HG03095 (cell line): ENCODE measurements around the gene CLPSL1.
"Not testable (repeated sequence)": the region's sequence is repeated elsewhere in the genome, so short reads cannot be mapped to it uniquely, and the experiment has no call there.

Source experiments
- ATAC-seq: cut with Tn5 transposase; IDR thresholded peaks from one replicate; pipeline ENCODE4 v1.9.1; 2021; ENCODE audit warnings: moderate library complexity; ENCODE audit not compliant: unreplicated experiment

Gene CLPSL1

GRCh38 chr6:35780719-35781118 is at the start of gene CLPSL1:
CLPSL1 (plus strand) TSS chr6:35781019; CDS start chr6:35781111, 92 bp downstream.
- ATAC-seq = no peak

GRCh38 chr6:35731414-35731735 is 49.4 kb upstream of the CLPSL1 start:
- peak; percentile 35 for ATAC-seq

GRCh38 chr6:35731736-35732532 is 48.9 kb upstream of the CLPSL1 start:
- peak; percentile 41 for ATAC-seq

GRCh38 chr6:35733633-35734032 is 47.2 kb upstream of the CLPSL1 start:
- ATAC-seq = no peak

GRCh38 chr6:35734319-35734718 is 46.5 kb upstream of the CLPSL1 start:
- ATAC-seq = not testable (repeated sequence)

GRCh38 chr6:35735452-35735851 is 45.4 kb upstream of the CLPSL1 start:
- no peak for ATAC-seq

GRCh38 chr6:35736253-35736894 is 44.4 kb upstream of the CLPSL1 start:
- ATAC-seq = no peak

GRCh38 chr6:35736982-35737412 is 43.8 kb upstream of the CLPSL1 start, which contains the start of gene ARMC12:
ARMC12 (plus strand) TSS chr6:35737032; CDS start chr6:35737109, 77 bp downstream.
- ATAC-seq = no peak

GRCh38 chr6:35737413-35738211 is 43.2 kb upstream of the CLPSL1 start:
- ATAC-seq = no peak

- no peak for ATAC-seq
These were observed 40.9 kb upstream of the CLPSL1 start for GRCh38 chr6:35739645-35740524.

GRCh38 chr6:35742842-35743241 is 38.0 kb upstream of the CLPSL1 start:
- no peak for ATAC-seq

- ATAC-seq = no peak
These were observed 35.3 kb upstream of the CLPSL1 start for GRCh38 chr6:35745509-35745908.

GRCh38 chr6:35746516-35746915 is 34.3 kb upstream of the CLPSL1 start:
- ATAC-seq = no peak

- no peak for ATAC-seq
These were observed 32.9 kb upstream of the CLPSL1 start for GRCh38 chr6:35747877-35748276.

GRCh38 chr6:35750557-35750956 is 30.3 kb upstream of the CLPSL1 start:
- ATAC-seq = no peak

GRCh38 chr6:35751594-35751993 is 29.2 kb upstream of the CLPSL1 start:
- ATAC-seq = no peak

- no peak for ATAC-seq
These were observed 28.5 kb upstream of the CLPSL1 start for GRCh38 chr6:35752330-35752729.

- no peak for ATAC-seq
These were observed 26.2 kb upstream of the CLPSL1 start for GRCh38 chr6:35754452-35755277.

GRCh38 chr6:35755278-35755924 is 25.4 kb upstream of the CLPSL1 start:
- ATAC-seq = no peak
